ENCODE measurements around the gene RASSF1. TPM values are rescaled to one million over a fixed set of nuclear protein-coding genes. Genes with fewer than 3 reads are reported as not detected.
A peak's percentile ranks its signal among the peaks of the same experiment; 100 is the strongest.

Gene RASSF1
- total RNA-seq, 2 experiments from 2014 or later: 68.0 to 71.2 TPM

- H3K36me3 Mint-ChIP-seq (ENCODE audit: low read depth): peaks cover 23% of the 10 kb centered on the region
- Histone ChIP-seq H3K4me1 (ENCODE audit: insufficient read depth, low read length) (peaks cover 67% of the 10 kb centered on the region), H3K27ac (ENCODE audit: low read depth in 1 of 2, low read length in 2 of 2) (no peak overlapping the region), H3K4me3 (ENCODE audit: low read length) (no peak overlapping the region), H3K27me3 (ENCODE audit: control insufficient read depth in 1 of 2, insufficient read depth in 2 of 2, low read length in 2 of 2) (no peaks in the 10 kb centered on the region), H3K9me3 (ENCODE audit: control insufficient read depth in 1 of 2, insufficient read depth in 1 of 2, low read length in 2 of 2) (no peaks in the 10 kb centered on the region), H3K36me3 (ENCODE audit: insufficient read depth, low read length) (peaks cover 14% of the 10 kb centered on the region)
- peak overlapping the region; percentile 68 for H3K4me3 Mint-ChIP-seq
- H3K27me3 Mint-ChIP-seq: no peaks in the 10 kb centered on the region
- DNase-seq: peak in 13 of 14 experiments; percentile 46 to 79 (median 54)
- H3K27ac Mint-ChIP-seq: peak overlapping the region; percentile 54
- H3K9me3 Mint-ChIP-seq: no peaks in the 10 kb centered on the region
- intact Hi-C loops (cut with DNase I, micrococcal nuclease): loop anchor here (1.0 to 5.0 kb wide), 3 partner anchors 49 to 132 kb away; partner anchors contain the start of gene GNAT1 (in 1 of the 2)
- peak; percentile 71 for TF ChIP-seq CTCF (IDR thresholded peaks at IDR 0.05)
- POLR2A ChIA-PET: interaction anchor here (0.7 to 1.8 kb wide), 3 partner anchors 13 to 32 kb away, joined by 3 to 12 read pairs (median 3); no protein-coding TSS in a partner anchor
- CTCF ChIA-PET: interaction anchor here (0.8 to 2.4 kb wide), 12 partner anchors 9 to 125 kb away, joined by 3 to 19 read pairs (median 6); partner anchors contain the start of genes CYB561D2, HYAL3, IFRD2 and NAA80
- peak; percentile 27 for ATAC-seq (ENCODE audit: poor library complexity)
- peaks cover 43% of the 10 kb centered on the region for H3K4me1 Mint-ChIP-seq (ENCODE audit: low read depth)
Measured at GRCh38 chr3:50324351-50325112, 16.1 kb downstream of the RASSF1 start.

GRCh38 chr3:50323614-50324199 is 16.9 kb downstream of the RASSF1 start:
- peaks cover 22% of the 10 kb centered on the region for H3K36me3 Mint-ChIP-seq (ENCODE audit: low read depth)
- ChIA-PET POLR2A (interaction anchor here (1.0 to 3.6 kb wide), 3 partner anchors 14 to 27 kb away, joined by 3 to 15 read pairs (median 12); partner anchors contain the start of genes CYB561D2 and NPRL2), CTCF (interaction anchor here (0.8 to 2.4 kb wide), 12 partner anchors 8 to 124 kb away, joined by 3 to 19 read pairs (median 6); partner anchors contain the start of genes CYB561D2, HYAL3, IFRD2 and NAA80)
- H3K27ac Mint-ChIP-seq: peak overlapping the region; percentile 54
- ATAC-seq (ENCODE audit: poor library complexity) (no peak), DNase-seq (peak in 1 of 14 experiments; percentile 32)
- no peak for TF ChIP-seq CTCF (IDR thresholded peaks at IDR 0.05)
- Histone ChIP-seq H3K9me3 (ENCODE audit: control insufficient read depth in 1 of 2, insufficient read depth in 1 of 2, low read length in 2 of 2) (no peaks in the 10 kb centered on the region), H3K4me1 (ENCODE audit: insufficient read depth, low read length) (peaks cover 74% of the 10 kb centered on the region), H3K27ac (ENCODE audit: low read depth in 1 of 2, low read length in 2 of 2) (peak overlapping the region; percentile 29), H3K4me3 (ENCODE audit: low read length) (no peak overlapping the region), H3K27me3 (ENCODE audit: control insufficient read depth in 1 of 2, insufficient read depth in 2 of 2, low read length in 2 of 2) (no peaks in the 10 kb centered on the region), H3K36me3 (ENCODE audit: insufficient read depth, low read length) (peaks cover 10% of the 10 kb centered on the region)
- H3K4me1 Mint-ChIP-seq (ENCODE audit: low read depth): peaks cover 48% of the 10 kb centered on the region
- H3K4me3 Mint-ChIP-seq: peak overlapping the region; percentile 70
- no peaks in the 10 kb centered on the region for H3K27me3 Mint-ChIP-seq
- intact Hi-C loops (cut with DNase I, micrococcal nuclease): loop anchor here (1.0 to 5.0 kb wide), 3 partner anchors 48 to 131 kb away; partner anchors contain the start of gene GNAT1 (in 1 of the 2)
- H3K9me3 Mint-ChIP-seq: no peaks in the 10 kb centered on the region

- H3K4me1 Mint-ChIP-seq (ENCODE audit: low read depth): peaks cover 48% of the 10 kb centered on the region
- ChIA-PET CTCF (interaction anchor here (0.6 to 2.2 kb wide), 4 partner anchors 18 to 77 kb away, joined by 3 to 8 read pairs (median 6); partner anchors contain the start of genes CYB561D2, NPRL2 and RASSF1), POLR2A (interaction anchor here (1.0 to 3.6 kb wide), 3 partner anchors 14 to 28 kb away, joined by 3 to 25 read pairs (median 15); partner anchors contain the start of genes CYB561D2 and NPRL2)
- Histone ChIP-seq H3K27me3 (ENCODE audit: control insufficient read depth in 1 of 2, insufficient read depth in 2 of 2, low read length in 2 of 2) (no peaks in the 10 kb centered on the region), H3K4me1 (ENCODE audit: insufficient read depth, low read length) (peaks cover 74% of the 10 kb centered on the region), H3K27ac (ENCODE audit: low read depth in 1 of 2, low read length in 2 of 2) (peak overlapping the region; percentile 29), H3K9me3 (ENCODE audit: control insufficient read depth in 1 of 2, insufficient read depth in 1 of 2, low read length in 2 of 2) (no peaks in the 10 kb centered on the region), H3K4me3 (ENCODE audit: low read length) (no peak overlapping the region), H3K36me3 (ENCODE audit: insufficient read depth, low read length) (peaks cover 10% of the 10 kb centered on the region)
- intact Hi-C loops (cut with DNase I, micrococcal nuclease): loop anchor here in 1 of 2 experiments (5.0 kb wide), 1 partner anchor 131 kb away; the partner anchor contains the start of gene GNAT1
- no peaks in the 10 kb centered on the region for H3K27me3 Mint-ChIP-seq
- ATAC-seq (ENCODE audit: poor library complexity) (no peak), DNase-seq (peak in 1 of 14 experiments; percentile 40)
- peak overlapping the region; percentile 70 for H3K4me3 Mint-ChIP-seq
- no peak overlapping the region for H3K27ac Mint-ChIP-seq
- peaks cover 17% of the 10 kb centered on the region for H3K36me3 Mint-ChIP-seq (ENCODE audit: low read depth)
- no peak for TF ChIP-seq CTCF (IDR thresholded peaks at IDR 0.05)
- no peaks in the 10 kb centered on the region for H3K9me3 Mint-ChIP-seq
Measured at GRCh38 chr3:50323092-50323600, 17.5 kb downstream of the RASSF1 start.

Data from CD4-positive, alpha-beta T cell (primary cell).